Measurements from ENCODE around the gene CFI. TPM values are rescaled to one million over a fixed set of nuclear protein-coding genes. Genes with fewer than 3 reads are reported as not detected.

Gene CFI
- total and polyA plus RNA-seq, 2 of the 8 experiments (the other 6 are each of a cell fraction or from before 2014, with no cell fraction given) = not detected

DNA sequence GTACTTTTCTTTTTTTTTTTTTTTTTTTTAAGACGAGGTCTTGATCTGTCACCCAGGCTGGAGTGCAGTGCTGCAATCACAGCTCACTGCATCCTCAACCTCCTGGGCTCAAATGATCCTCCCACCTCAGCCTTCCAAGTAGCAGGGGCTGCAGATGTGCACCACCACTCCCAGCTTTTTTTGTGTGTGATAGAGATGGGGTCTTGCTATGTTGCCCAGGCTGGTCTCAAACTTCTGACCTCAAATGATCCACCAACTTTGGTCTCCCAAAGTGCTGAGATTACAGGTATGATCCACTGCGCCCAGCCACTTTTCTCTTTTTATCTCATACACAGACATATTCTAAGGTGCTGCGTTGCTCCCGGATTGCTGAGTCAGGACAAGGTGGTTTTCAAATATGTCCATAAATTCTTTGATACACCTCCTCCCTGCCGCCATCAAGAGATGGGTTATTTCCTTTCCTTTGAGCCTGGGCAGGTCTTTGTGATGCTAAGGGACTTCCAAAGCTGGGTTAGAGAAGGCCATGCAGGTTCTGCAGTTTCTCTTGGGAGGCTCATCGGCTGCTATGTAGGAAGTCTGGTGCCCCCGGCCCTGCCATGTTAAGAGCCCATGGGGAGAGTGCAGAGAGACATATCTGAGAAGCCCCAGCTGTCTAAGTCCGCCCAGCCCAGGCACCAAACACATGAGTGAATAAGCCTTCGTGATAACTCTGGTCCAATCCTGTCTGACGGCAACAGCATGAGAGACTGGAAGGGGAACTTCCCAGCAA lies 63.5 kb downstream of the CFI start (continued):
- no peak for TF ChIP-seq JUND (IDR thresholded peaks at IDR 0.05; ENCODE audit: low read length)

Measured in H1 (cell line).